ENCODE measurements around the gene FRMD1.

The FRMD1 gene

DNA sequence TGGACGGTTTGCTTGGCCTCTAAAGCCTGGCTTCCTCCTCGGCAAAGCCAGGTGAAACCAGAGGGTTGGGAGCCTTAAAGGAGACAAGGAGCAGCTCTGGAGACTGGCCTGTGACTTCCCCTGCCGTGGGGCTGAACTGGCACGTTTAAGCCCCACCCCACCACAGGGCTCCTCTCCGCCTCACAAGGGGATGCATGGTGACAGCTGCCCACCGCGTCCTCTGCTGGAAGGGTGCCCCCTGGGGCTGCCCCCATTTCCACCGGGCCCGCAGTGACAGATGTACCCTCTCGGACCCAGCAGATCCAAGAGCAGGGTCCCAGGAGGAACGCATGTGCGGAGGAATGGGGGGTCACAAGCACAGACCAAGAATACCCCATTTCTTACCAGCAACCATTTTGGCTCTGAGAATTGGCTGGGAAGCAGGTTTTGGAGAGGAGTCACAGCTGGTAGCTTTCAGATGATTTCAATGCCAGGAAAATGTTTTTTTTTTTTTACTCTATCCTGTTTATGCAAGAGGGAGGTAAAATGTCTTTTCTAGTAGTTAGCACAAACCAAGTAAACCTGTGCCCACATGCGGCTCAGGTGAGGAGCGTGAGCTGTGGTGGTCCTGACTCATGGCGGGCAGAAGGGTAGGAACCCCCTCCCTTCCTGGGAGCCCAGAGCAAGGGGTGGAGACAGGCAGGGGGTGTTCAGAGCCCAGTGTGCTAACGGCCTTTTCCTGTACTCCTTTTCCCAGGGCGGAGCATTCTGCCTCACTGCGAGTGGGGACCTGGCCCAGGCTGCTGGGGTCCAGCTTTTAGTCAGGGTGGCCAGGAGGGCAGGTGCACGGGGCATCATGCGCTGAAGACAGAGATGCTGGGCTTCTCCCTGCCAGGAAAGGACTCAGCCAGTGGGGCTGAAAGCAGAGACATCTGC is 33.0 kb downstream of the FRMD1 start:
- TF ChIP-seq, protein P1, sequence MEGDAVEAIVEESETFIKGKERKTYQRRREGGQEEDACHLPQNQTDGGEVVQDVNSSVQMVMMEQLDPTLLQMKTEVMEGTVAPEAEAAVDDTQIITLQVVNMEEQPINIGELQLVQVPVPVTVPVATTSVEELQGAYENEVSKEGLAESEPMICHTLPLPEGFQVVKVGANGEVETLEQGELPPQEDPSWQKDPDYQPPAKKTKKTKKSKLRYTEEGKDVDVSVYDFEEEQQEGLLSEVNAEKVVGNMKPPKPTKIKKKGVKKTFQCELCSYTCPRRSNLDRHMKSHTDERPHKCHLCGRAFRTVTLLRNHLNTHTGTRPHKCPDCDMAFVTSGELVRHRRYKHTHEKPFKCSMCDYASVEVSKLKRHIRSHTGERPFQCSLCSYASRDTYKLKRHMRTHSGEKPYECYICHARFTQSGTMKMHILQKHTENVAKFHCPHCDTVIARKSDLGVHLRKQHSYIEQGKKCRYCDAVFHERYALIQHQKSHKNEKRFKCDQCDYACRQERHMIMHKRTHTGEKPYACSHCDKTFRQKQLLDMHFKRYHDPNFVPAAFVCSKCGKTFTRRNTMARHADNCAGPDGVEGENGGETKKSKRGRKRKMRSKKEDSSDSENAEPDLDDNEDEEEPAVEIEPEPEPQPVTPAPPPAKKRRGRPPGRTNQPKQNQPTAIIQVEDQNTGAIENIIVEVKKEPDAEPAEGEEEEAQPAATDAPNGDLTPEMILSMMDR (conservative IDR thresholded peaks at IDR 0.05; ENCODE audit: low read depth, low read length) = no peak
- no peak overlapping the region for H3K4me3 ChIP-seq (ENCODE audit: low read depth, low read length)
- DNase-seq (ENCODE audit: low read depth) = no peak

DNA sequence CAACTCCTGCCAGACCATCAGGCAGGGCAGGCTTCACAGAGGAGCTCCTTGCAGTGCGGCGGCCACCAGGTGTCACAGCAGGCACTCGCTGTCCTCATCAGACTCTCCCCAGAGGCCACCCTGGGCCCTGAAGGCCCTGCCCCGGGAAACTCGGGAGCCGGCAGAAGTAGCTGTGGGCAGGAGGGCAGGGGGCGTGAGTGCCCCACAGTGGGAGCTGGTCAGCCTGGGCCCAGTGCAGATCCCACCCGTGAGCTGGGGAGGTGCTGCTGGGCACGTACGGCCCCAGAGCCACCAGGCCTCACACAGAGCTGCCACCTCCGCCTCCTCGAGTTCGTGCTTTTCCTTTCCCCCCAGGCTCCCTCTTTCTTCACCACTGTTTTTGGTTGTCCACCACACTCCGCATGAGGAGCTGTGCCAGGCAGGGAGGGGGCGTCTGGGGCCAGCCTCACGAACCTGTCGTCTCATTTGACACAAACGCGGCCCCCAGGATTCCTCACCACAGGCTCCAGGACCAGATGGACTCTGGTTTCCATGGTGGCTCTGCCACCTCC is 33.8 kb downstream of the FRMD1 start:
- TF ChIP-seq, protein P1 (conservative IDR thresholded peaks at IDR 0.05; ENCODE audit: low read depth, low read length) = no peak
- no peak overlapping the region for H3K4me3 ChIP-seq (ENCODE audit: low read depth, low read length)
- DNase-seq (ENCODE audit: low read depth) = no peak

DNA sequence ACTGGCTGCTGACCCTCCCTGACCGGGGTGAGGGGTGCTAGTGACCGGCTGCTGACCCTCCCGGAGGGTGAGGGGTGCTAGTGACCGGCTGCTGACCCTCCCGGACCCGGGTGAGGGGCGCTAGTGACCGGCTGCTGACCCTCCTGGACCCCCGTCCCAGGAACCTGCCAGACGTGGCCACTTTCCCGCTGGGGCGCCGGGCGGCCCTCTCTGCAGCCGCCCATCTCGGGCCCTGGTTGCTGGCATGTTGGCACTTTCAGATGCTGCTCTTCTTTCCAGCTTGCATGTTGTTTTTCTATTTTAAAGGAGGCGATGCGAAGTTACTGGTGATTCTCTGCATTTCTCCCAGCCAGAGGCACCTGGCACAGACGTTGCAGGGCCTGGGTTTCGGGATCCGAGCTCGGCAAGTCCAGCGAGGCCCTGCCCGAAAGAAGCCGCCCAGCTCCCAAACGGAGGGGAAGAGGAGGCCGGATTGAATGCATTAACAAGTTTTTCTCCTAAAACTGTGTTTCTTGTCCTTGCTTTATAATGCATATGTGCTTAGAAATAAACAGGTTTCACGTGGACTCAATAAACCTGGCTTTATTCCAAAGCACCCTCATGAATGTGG is 34.4 kb downstream of the FRMD1 start:
- DNase-seq (ENCODE audit: low read depth) = no peak
- no peak overlapping the region for H3K4me3 ChIP-seq (ENCODE audit: low read depth, low read length)
- TF ChIP-seq, protein P1 (conservative IDR thresholded peaks at IDR 0.05; ENCODE audit: low read depth, low read length) = no peak

- TF ChIP-seq, protein P1 (conservative IDR thresholded peaks at IDR 0.05; ENCODE audit: low read depth, low read length) = no peak
- H3K4me3 ChIP-seq (ENCODE audit: low read depth, low read length) = no peak overlapping the region
- no peak for DNase-seq (ENCODE audit: low read depth)
These were observed 35.1 kb downstream of the FRMD1 start for GRCh38 chr6:168043848-168044415.

- no peak for DNase-seq (ENCODE audit: low read depth)
- TF ChIP-seq, protein P1 (conservative IDR thresholded peaks at IDR 0.05; ENCODE audit: low read depth, low read length) = no peak
- H3K4me3 ChIP-seq (ENCODE audit: low read depth, low read length) = no peak overlapping the region
These were observed 35.7 kb downstream of the FRMD1 start for GRCh38 chr6:168043193-168043847.

- DNase-seq (ENCODE audit: low read depth) = no peak
- TF ChIP-seq, protein P1 (conservative IDR thresholded peaks at IDR 0.05; ENCODE audit: low read depth, low read length) = no peak
- H3K4me3 ChIP-seq (ENCODE audit: low read depth, low read length) = no peak overlapping the region
These were observed 36.4 kb downstream of the FRMD1 start for GRCh38 chr6:168042426-168043192.

Measured in choroid plexus epithelial cell (primary cell).